ENCODE results near the gene CCDC73. TPM values are rescaled to one million over a fixed set of nuclear protein-coding genes. Genes with fewer than 3 reads are reported as not detected.
A peak's percentile ranks its signal among the peaks of the same experiment; 100 is the strongest.
"Not testable (repeated sequence)": the region's sequence is repeated elsewhere in the genome, so short reads cannot be mapped to it uniquely, and the experiment has no call there.

Gene CCDC73
- total RNA-seq, 1 donor from 2014 or later: not detected

GRCh38 chr11:32829680-32830412 is 35.4 kb upstream of the CCDC73 start, which contains the start of gene PRRG4:
Gene PRRG4, plus strand, starts transcription at chr11:32829927. Its CDS starts 603 bp downstream, at chr11:32830530.
- Histone ChIP-seq H3K36me3 (no peaks in the 10 kb centered on the region), H3K4me1 (peaks cover 18% of the 10 kb centered on the region), H3K27ac (replicated peaks) (peak within 1 kb of the TSS; percentile 22), H3K27me3 (ENCODE audit: low read depth) (peaks cover 36% of the 10 kb centered on the region), H3K9me3 (replicated peaks) (no peaks in the 10 kb centered on the region), H3K4me3 (peak within 1 kb of the TSS; percentile 74)
- intact Hi-C loops (cut with micrococcal nuclease): no loop called here
- peak; percentile 55 for DNase-seq
- TF ChIP-seq CTCF (IDR thresholded peaks at IDR 0.05; ENCODE audit: borderline replicate concordance): no peak

GRCh38 chr11:32829157-32829679 is 34.8 kb upstream of the CCDC73 start:
- no peak for TF ChIP-seq CTCF (IDR thresholded peaks at IDR 0.05; ENCODE audit: borderline replicate concordance)
- Histone ChIP-seq H3K9me3 (replicated peaks) (no peaks in the 10 kb centered on the region), H3K27me3 (ENCODE audit: low read depth) (peaks cover 36% of the 10 kb centered on the region), H3K27ac (replicated peaks) (peak overlapping the region; percentile 22), H3K4me1 (peaks cover 18% of the 10 kb centered on the region), H3K36me3 (no peaks in the 10 kb centered on the region), H3K4me3 (peak overlapping the region; percentile 74)
- no peak for DNase-seq
- intact Hi-C loops (cut with micrococcal nuclease): no loop called here

- H3K9me3 ChIP-seq (replicated peaks): peaks cover 9% of the 10 kb centered on the region
- no peak for DNase-seq
- no peak overlapping the region for H3K4me3 ChIP-seq
- peaks cover 34% of the 10 kb centered on the region for H3K27me3 ChIP-seq (ENCODE audit: low read depth)
- no peak for TF ChIP-seq CTCF (IDR thresholded peaks at IDR 0.05; ENCODE audit: borderline replicate concordance)
- H3K27ac ChIP-seq (replicated peaks): no peak overlapping the region
- H3K36me3 ChIP-seq: no peaks in the 10 kb centered on the region
- peaks cover 18% of the 10 kb centered on the region for H3K4me1 ChIP-seq
- intact Hi-C loops (cut with micrococcal nuclease): no loop called here
These were observed 32.8 kb upstream of the CCDC73 start for GRCh38 chr11:32827276-32827675.

GRCh38 chr11:32826113-32826512 is 31.7 kb upstream of the CCDC73 start:
- Histone ChIP-seq H3K9me3 (replicated peaks) (peaks cover 9% of the 10 kb centered on the region), H3K4me1 (peaks cover 18% of the 10 kb centered on the region), H3K27me3 (ENCODE audit: low read depth) (peaks cover 24% of the 10 kb centered on the region), H3K27ac (replicated peaks) (no peak overlapping the region), H3K36me3 (no peaks in the 10 kb centered on the region), H3K4me3 (no peak overlapping the region)
- no peak for DNase-seq
- no peak for TF ChIP-seq CTCF (IDR thresholded peaks at IDR 0.05; ENCODE audit: borderline replicate concordance)
- intact Hi-C loops (cut with micrococcal nuclease): no loop called here

GRCh38 chr11:32823617-32824016 is 29.2 kb upstream of the CCDC73 start:
- DNase-seq; H3K27me3 ChIP-seq (ENCODE audit: low read depth); intact Hi-C loops (cut with micrococcal nuclease): not testable (repeated sequence)

GRCh38 chr11:32821917-32822560 is 27.6 kb upstream of the CCDC73 start:
- TF ChIP-seq CTCF (IDR thresholded peaks at IDR 0.05; ENCODE audit: borderline replicate concordance): no peak
- no peaks in the 10 kb centered on the region for H3K27me3 ChIP-seq (ENCODE audit: low read depth)
- DNase-seq: no peak
- H3K4me3 ChIP-seq: no peak overlapping the region
- intact Hi-C loops (cut with micrococcal nuclease): no loop called here
- H3K9me3 ChIP-seq (replicated peaks): peaks cover 9% of the 10 kb centered on the region
- no peaks in the 10 kb centered on the region for H3K36me3 ChIP-seq
- H3K27ac ChIP-seq (replicated peaks): no peak overlapping the region
- no peaks in the 10 kb centered on the region for H3K4me1 ChIP-seq

More at GRCh38 chr11:32823617-32824016, 29.2 kb upstream of the CCDC73 start:
- H3K4me1 ChIP-seq; H3K36me3 ChIP-seq; H3K27ac ChIP-seq (replicated peaks); H3K4me3 ChIP-seq; H3K9me3 ChIP-seq (replicated peaks): not testable (repeated sequence)
